22Rv1 (cell line): Measurements from ENCODE around the gene MORN2.

ENCODE experiments used
- ZFX ChIP-seq: fragments of 450-650 bp; IDR thresholded peaks from 2 replicates; pipeline ENCODE4 v1.6.1; 2017; ENCODE audit warnings: antibody characterized with exemption, borderline replicate concordance
- TF ChIP-seq, protein P1 (sequence below): fragments of 450-650 bp; IDR thresholded peaks from 2 replicates; pipeline ENCODE4 v1.5.1; 2017; ENCODE audit warnings: mild to moderate bottlenecking

DNA sequence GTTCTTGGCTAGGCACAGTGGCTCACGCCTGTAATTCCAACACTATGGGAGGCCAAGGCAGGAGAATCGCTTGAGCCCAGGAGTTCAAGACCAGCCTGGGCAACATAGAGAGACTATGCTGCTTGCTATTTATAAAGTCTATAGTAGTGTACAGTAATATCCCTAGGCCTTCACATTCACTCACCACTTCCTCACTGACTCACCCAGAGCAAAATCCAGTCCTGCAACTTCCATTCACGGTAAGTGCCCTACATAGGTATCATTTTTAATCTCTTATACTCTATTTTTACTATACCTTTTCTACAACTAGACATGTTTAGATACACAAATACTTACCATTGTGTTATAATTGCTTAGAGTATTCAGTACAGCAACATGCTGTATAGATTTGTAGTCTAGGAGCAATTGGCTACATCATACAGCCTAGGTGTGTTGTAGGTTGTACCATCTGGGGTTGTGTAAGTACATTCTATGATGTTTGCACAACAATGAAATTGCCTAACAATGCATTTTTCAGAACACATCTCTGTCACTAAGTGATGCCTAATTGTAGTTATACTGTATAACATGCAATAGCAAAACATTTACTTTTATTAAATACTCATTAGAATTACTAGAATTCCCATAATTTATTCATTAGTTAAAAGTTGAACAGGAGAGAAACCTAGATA, 8.9 kb upstream of the MORN2 start:
- TF ChIP-seq, protein P1, sequence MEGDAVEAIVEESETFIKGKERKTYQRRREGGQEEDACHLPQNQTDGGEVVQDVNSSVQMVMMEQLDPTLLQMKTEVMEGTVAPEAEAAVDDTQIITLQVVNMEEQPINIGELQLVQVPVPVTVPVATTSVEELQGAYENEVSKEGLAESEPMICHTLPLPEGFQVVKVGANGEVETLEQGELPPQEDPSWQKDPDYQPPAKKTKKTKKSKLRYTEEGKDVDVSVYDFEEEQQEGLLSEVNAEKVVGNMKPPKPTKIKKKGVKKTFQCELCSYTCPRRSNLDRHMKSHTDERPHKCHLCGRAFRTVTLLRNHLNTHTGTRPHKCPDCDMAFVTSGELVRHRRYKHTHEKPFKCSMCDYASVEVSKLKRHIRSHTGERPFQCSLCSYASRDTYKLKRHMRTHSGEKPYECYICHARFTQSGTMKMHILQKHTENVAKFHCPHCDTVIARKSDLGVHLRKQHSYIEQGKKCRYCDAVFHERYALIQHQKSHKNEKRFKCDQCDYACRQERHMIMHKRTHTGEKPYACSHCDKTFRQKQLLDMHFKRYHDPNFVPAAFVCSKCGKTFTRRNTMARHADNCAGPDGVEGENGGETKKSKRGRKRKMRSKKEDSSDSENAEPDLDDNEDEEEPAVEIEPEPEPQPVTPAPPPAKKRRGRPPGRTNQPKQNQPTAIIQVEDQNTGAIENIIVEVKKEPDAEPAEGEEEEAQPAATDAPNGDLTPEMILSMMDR, result no peak
- no peak for TF ChIP-seq ZFX
